ENCODE data around the gene PHF24.
A peak's percentile ranks its signal among the peaks of the same experiment; 100 is the strongest.

The PHF24 gene

GRCh38 chr9:34980181-34980761, 22.2 kb downstream of the PHF24 start:
- no peak for DNase-seq
- in situ Hi-C loops (cut with MboI; ENCODE audit: low pct_unique_long_range_greater_than_20kb, low sequenced_read_pairs), result no loop called here

GRCh38 chr9:34982361-34982760, 24.3 kb downstream of the PHF24 start:
- in situ Hi-C loops (cut with MboI; ENCODE audit: low pct_unique_long_range_greater_than_20kb, low sequenced_read_pairs), result no loop called here
- peak; percentile 61 for DNase-seq

GRCh38 chr9:34983209-34983608, 25.1 kb downstream of the PHF24 start:
- peak; percentile 63 for DNase-seq
- in situ Hi-C loops (cut with MboI; ENCODE audit: low pct_unique_long_range_greater_than_20kb, low sequenced_read_pairs), result no loop called here

GRCh38 chr9:34984049-34984448, 26.0 kb downstream of the PHF24 start:
- in situ Hi-C loops (cut with MboI; ENCODE audit: low pct_unique_long_range_greater_than_20kb, low sequenced_read_pairs), result no loop called here

GRCh38 chr9:34985311-34985899, 27.3 kb downstream of the PHF24 start:
- in situ Hi-C loops (cut with MboI; ENCODE audit: low pct_unique_long_range_greater_than_20kb, low sequenced_read_pairs), result no loop called here
- DNase-seq, result peak; percentile 80

More at GRCh38 chr9:34984049-34984448, 26.0 kb downstream of the PHF24 start:
- DNase-seq, result peak; percentile 56

GRCh38 chr9:34986540-34987047, 28.5 kb downstream of the PHF24 start:
- in situ Hi-C loops (cut with MboI; ENCODE audit: low pct_unique_long_range_greater_than_20kb, low sequenced_read_pairs), result no loop called here
- peak; percentile 94 for DNase-seq

- in situ Hi-C loops (cut with MboI; ENCODE audit: low pct_unique_long_range_greater_than_20kb, low sequenced_read_pairs), result no loop called here
- DNase-seq, result no peak
These were observed 29.2 kb downstream of the PHF24 start for GRCh38 chr9:34987160-34987901.

GRCh38 chr9:34988218-34989002, 30.3 kb downstream of the PHF24 start:
- no peak for DNase-seq
- in situ Hi-C loops (cut with MboI; ENCODE audit: low pct_unique_long_range_greater_than_20kb, low sequenced_read_pairs), result no loop called here

GRCh38 chr9:34989003-34989945, 31.2 kb downstream of the PHF24 start, which contains the start of gene DNAJB5:
Gene DNAJB5, plus strand, starts transcription at chr9:34989745. Its CDS starts 886 bp downstream, at chr9:34990631.
- in situ Hi-C loops (cut with MboI; ENCODE audit: low pct_unique_long_range_greater_than_20kb, low sequenced_read_pairs), result no loop called here

GRCh38 chr9:34989946-34990635, 32.0 kb downstream of the PHF24 start:
- peak; percentile 23 for DNase-seq
- in situ Hi-C loops (cut with MboI; ENCODE audit: low pct_unique_long_range_greater_than_20kb, low sequenced_read_pairs), result no loop called here

More at GRCh38 chr9:34989003-34989945, 31.2 kb downstream of the PHF24 start, which contains the start of gene DNAJB5:
- DNase-seq, result peak; percentile 100

- DNase-seq, result no peak
- in situ Hi-C loops (cut with MboI; ENCODE audit: low pct_unique_long_range_greater_than_20kb, low sequenced_read_pairs), result no loop called here
These were observed 33.0 kb downstream of the PHF24 start for GRCh38 chr9:34990908-34991606.

GRCh38 chr9:34991607-34992375, 33.7 kb downstream of the PHF24 start:
- in situ Hi-C loops (cut with MboI; ENCODE audit: low pct_unique_long_range_greater_than_20kb, low sequenced_read_pairs), result no loop called here
- no peak for DNase-seq

GRCh38 chr9:34992376-34992951, 34.4 kb downstream of the PHF24 start:
- in situ Hi-C loops (cut with MboI; ENCODE audit: low pct_unique_long_range_greater_than_20kb, low sequenced_read_pairs), result no loop called here
- DNase-seq, result peak; percentile 27

GRCh38 chr9:34993502-34994259, 35.6 kb downstream of the PHF24 start:
- DNase-seq, result no peak
- in situ Hi-C loops (cut with MboI; ENCODE audit: low pct_unique_long_range_greater_than_20kb, low sequenced_read_pairs), result no loop called here

GRCh38 chr9:34994260-34994899, 36.3 kb downstream of the PHF24 start:
- in situ Hi-C loops (cut with MboI; ENCODE audit: low pct_unique_long_range_greater_than_20kb, low sequenced_read_pairs), result no loop called here

More at GRCh38 chr9:34994260-34994899, 36.3 kb downstream of the PHF24 start:
- DNase-seq, result peak; percentile 76

Data from KBM-7 (cell line).